ENCODE data around the gene PHOX2A.

The PHOX2A gene

DNA sequence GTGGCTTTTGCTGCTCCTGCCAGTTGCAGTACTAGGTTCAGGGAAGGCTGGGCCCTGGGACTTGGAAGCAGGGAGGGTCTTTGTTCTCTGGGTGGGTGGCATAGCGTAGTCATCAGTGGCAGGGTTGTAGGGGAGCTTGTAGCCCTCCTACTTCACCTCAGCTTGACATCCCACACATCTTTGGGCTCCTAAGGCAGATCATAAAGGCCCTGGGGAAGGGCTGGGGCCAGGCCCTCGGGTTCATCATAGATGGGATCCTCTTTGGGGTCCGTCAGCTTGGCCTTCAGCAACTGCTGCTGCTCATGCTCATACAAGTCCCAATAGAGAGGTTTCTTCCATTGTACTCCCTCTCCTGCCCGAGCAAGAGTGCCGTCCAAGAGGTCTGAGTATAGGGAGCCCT is 6.0 kb upstream of the PHOX2A start:
- no peak for DNase-seq (ENCODE audit: low read depth)

DNA sequence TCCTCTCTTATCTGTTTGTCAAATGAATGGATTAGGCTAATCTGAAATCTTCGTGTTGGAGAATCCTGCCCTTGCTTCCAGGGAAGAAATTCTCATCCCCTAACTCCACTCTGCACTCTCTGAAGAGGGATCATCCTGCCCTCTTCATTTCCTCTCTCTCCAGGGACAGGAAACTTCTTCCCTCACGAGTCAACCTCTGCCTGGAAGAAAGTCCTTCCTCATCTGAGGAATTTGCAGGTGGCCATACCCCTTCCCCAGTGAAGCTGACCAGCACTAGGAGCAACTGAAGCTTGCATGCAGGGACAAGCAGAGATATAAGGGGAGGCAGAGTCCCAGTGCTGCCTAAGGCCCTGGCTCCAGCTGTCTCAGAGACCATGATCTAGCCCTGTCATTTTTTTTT is 3.6 kb upstream of the PHOX2A start:
- DNase-seq (ENCODE audit: low read depth) = no peak

DNA sequence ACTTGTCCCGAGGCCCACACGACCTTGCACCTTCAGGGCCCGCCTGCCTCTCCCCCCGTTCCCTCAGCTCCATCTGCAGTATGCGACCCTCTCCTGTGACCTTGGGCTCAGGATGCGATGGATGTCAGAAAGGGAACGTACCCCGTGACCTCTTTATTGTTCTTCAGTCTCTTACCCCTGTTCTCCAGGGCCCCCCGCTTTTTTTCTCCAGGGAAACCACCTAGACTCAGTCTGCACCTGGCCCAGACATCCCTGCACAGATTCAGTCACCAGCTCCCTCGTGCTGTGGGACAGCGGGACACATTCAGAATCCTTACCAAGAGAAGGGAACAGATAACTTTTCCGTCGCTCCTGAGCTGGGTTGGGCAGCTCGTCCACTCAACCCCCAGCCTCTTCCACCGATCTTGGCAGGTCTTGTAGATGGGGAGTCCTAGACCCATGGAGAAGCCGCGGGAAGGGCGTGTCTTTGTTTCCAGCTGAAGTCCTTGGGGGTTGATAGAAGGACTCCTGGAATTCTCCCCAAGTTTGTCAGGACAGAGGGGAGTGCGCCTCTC is 1.4 kb upstream of the PHOX2A start:
- DNase-seq (ENCODE audit: low read depth) = no peak

DNA sequence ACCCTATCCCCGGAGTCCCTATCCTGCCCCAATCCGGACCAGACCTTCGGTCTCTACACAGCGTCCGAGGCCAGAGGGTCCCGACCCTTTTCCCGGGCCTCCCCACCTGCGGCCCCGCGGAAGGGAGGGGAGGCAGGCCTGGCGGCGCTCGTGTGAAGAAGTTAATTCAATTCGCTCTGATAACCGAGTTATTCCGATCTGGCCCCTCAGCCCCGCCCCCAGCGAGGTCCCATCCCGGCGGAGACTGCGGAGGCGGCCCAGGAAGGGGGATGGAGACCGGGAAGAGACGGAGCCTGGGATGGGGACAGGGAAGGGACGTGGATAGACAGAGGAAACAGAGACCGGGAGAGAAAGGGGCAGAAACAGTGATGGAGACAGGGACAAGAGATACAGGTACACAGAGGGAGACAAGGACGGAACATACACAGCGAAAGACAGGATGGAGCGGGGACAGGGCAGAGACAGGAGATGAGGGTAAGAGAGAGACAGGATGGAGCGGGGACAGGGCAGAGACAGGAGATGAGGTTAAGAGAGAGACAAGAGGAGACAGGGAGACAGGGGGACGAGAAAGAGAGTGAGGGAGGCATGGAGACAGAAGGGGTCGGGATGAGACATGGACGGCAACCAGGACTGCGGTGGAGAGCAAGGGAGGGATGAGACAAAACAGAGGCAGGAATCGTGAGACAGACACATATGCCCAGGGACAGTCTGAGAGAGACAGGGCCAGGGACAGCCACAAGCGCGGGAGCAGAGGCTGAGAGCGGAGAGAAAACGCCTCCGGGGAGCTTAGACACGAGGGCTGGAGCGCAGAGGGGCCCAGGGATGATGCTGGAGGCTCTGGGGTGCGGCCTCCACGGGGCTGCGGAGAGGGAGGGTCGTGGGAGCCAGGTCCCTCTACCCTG is 636 bp upstream of the PHOX2A start:
- no peak for DNase-seq (ENCODE audit: low read depth)

DNA sequence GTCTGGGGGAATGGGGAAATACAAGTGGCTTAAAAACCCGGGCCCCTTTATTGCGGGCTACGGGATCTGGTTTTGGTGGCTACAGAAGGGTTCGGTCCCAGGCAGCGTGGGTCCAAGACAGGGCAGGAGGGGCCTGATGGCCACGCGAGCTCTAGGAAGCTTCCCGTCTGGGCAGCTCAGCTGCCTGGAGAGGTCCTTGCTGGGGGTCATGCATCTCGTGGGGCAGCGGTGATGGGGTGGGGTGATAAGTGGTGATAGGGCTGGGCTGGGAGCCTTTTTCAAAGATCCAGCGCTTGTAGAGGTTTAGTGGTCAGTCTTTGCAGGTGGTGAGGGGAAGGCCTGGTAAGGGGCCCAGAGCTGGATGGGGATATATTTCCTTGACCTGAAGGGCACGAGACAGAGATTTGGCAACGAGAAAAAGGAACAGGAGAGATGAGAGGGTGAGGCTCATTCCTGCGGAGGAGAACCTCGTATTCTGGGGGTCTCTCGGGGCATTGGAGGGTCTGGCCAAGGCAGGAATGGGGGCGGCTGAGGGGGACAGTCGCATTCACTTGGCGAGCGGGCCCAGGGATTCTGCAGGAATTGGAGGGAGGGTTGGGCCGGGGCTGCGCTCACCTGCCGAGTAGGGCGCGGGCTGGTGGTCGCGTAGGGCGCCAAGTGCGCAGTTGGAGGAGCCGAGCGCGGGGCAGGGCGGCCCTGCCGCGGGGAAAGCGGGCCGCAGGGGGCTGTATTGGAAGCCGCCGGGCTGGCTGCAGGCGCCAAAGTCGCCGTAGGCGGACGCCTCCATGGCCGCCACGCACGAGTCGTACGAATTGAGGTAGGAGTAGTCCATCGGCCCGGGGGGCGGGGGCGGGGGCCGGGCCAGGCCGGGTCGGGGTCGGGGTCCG is 560 bp downstream of the PHOX2A start:
- no peak for DNase-seq (ENCODE audit: low read depth)

DNA sequence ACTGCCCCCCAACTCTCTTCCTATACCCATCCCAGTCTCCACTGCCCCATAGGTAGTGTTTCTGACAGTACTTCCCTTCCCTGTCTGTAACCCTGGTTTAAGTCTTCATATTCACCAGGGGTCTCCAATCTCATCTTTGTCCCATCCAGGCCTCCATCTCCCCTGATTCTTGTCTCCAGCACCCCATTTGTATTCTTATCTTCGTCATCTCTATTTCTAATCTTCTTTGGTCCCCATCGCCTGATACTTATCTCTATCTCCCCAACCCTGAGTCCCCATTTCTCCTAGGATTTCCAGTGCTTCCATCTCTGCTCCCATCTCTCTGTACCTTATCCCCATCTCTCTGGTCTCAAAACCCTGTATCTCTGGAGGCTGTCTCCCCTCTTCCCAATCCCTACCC is 1.8 kb downstream of the PHOX2A start:
- no peak for DNase-seq (ENCODE audit: low read depth)

DNA sequence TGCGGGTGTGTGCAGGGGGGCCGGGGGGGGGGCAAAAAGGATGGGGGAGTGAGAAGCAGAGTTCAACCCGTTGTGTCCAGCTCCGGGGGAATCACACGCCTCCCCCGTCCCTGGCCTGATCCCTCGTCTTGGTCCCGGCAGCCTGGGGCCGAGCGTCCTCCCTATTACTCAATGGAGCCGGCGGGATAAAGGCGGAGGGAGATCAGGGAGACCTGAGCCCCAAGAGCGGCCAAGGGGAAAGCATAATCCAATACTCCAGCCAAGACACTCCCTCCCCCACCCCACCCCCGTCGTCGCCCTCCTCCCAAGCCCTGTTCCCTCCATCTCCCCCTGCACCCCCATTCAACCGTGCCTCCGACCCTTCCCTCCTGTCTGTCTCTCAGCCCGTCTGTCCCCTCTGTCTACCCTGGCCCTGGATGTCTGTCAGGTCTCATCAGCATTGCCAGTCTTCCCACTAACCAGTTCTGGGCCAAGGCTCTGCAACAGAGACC is 2.6 kb downstream of the PHOX2A start:
- no peak for DNase-seq (ENCODE audit: low read depth)

DNA sequence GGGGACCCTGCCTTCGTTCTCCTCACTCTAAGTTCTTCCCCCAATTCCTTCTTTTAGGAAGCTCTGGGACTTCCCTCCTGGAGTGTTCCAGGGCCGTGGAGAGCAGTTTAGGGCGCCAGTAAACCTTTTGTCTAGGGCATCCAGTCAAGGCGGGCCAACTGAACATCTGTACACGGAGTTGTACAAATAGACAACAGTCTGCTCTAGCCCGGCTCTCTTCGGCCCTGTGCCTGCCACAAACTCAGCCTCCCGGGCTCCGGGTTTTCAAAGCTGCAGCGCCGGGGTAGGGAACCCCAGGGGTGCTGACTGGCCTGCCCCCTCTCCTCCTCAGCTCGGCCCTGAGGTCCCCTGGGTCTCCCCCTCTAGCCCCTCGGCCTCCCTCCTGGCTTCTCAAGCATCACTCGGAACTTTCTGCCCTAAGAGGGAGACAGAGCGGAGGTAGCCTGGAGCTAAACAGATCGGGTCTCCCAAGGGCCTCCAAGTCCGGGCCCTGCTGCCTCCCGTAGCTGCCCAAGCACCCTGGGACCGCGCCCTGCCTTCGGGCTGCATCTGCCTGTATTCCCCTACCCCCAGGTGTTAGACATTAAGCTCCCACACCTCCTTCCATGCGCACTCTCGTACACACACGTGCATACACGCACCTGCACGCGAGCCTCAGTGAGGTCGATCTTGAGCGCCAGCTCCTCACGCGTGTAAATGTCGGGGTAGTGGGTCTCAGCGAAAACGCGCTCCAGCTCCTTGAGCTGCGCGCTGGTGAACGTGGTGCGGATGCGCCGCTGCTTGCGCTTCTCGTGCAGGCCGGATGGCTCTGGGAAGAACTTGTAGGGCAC is 3.3 kb downstream of the PHOX2A start:
- DNase-seq (ENCODE audit: low read depth) = no peak

DNA sequence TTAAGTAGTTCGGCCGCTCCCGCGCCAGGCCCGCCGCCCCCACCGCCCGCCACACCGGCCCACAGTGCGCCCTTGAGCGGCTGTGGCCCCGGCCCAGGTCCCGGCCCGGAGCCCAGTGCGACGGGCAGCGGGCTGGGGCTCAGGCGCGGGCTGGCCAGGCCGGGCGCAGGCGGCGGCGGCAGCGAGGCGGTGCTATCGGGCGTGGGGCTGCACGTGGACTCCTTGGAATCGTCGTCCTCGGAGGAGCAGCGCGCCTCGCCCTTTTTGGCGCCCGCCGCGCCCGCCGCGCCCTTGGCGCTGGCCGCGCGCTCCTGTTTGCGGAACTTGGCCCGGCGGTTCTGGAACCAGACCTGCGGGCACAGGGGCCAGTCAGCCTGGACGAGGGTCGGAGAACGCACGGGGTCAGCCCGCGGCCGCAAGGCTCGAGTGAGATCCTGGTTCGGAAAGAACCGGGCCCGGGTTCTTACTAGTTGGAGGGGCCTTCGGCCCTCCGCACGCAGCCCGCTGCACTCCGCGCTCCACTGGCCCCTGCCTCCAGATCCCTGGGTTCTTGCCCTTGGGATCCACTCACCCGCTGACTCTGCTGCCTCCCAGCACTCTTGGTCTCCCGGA is 4.0 kb downstream of the PHOX2A start:
- DNase-seq (ENCODE audit: low read depth) = no peak

DNA sequence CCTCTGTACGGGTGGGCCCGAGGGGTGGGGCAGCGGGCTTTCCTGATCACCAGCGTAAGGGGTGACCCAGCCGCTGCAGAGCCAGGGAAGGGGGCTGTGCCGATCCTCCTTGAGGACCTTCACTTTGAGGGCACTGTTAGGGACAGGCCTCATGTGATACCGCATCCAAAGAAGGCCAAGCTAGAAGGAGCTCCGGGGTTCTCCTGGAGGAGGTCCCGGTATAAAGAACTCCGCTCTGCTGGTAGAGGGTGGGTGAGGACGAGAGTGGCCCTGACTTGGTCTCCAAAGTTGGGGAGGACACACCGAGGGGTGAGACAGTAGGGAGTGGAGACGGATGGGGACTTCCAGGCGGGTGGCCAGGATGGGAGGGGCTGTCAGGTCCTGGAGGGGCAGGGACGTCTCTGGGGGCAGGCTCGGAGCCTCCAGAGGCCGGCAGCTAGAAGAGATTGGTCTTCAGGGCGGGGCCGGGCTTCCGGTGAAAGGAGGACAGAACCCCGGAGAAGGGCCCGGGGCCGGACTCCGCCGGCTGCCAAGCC is 4.6 kb downstream of the PHOX2A start:
- DNase-seq (ENCODE audit: low read depth) = no peak

DNA sequence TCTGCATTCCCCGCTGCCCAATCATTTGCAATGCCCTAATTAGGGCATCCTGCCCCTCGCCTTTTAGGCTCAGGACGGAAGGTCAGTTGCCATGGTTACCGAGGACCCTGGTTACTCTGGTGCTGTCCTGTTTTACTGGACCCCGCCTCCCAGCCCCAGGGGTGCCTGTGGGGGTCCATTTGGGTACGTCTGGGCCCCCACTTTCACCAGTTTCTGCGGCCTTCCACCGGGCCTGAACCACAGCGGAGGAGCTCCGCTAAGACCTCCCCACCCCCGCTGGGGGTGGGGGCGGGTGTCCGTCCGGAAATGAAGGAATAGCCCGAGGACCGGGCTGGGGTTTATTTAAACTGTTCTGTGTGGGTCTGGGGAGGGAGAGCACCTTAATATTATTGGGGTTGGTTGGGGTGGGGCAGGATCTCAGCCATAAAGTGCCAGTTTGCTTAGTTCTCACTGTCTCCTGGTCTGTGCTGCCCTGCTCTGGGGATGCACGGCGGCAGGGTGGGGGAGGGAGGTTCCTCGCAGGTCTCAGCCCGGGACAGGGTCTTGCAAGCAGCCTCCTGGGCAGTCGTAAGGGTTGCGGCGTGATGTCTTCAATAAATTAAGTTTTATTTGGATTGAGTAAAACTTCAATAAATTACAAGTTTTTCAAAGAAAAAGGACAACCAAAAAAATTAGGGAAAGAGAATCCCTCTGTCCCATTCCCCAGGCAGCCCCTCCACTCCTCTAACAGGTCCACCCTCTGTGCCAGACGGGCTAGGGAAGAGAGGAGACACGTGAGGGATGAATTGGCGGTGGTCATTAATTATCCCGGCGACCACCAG is 5.3 kb downstream of the PHOX2A start:
- no peak for DNase-seq (ENCODE audit: low read depth)

DNA sequence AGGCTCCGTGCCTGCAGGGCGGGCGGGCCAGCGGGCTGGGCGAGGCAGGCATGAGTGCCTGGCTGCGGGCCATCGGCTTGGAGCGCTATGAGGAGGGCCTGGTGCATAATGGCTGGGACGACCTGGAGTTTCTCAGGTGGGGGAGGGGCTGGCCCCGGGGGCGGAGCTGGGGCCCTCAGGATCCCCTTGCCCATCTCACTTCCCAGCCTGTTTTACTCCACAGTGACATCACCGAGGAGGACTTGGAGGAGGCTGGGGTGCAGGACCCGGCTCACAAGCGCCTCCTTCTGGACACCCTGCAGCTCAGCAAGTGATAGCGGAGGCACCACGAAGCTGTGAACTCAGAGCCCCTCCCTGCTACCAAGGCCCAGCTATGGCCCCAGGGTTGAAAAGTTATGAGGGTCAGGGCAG is 5.9 kb downstream of the PHOX2A start:
- DNase-seq (ENCODE audit: low read depth) = no peak

DNA sequence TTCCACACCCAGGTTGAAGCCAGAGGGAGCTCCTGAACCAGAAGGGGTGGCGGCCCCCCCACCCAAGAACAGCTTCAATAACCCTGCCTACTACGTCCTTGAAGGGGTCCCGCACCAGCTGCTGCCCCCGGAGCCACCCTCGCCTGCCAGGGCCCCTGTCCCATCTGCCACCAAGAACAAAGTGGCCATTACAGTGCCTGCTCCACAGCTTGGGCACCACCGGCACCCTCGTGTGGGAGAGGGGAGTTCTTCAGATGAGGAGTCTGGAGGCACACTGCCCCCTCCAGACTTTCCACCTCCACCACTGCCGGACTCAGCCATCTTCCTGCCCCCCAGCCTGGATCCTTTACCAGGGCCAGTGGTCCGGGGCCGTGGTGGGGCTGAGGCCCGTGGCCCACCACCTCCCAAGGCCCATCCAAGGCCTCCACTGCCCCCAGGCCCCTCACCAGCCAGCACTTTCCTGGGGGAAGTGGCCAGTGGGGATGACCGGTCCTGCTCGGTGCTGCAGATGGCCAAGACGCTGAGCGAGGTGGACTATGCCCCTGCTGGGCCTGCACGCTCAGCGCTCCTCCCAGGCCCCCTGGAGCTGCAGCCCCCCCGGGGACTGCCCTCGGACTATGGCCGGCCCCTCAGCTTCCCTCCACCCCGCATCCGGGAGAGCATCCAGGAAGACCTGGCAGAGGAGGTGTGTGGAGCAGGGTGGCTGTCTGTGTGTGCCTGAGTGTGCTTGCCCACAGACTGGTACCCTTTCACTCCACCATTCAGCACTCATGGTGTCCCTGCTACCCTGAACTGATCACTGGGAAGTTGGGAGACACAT is 6.7 kb downstream of the PHOX2A start:
- DNase-seq (ENCODE audit: low read depth) = no peak

DNA sequence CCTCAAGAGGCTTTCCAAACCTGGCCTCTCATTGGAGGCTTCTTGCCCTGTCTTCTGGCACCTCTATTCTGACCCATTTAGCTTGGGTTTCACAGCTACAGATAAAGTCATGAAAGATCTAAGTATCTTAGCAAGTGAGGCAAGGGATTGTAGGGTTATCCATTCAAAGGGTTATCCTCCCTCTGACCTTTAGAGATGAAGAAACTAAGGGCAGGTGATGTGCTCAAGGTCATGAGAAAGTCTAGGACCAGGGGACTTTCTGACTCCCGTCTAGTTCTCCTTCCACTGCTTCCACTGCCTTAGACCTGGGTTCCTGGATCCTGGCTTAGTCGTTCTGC is 7.2 kb downstream of the PHOX2A start:
- no peak for DNase-seq (ENCODE audit: low read depth)

DNA sequence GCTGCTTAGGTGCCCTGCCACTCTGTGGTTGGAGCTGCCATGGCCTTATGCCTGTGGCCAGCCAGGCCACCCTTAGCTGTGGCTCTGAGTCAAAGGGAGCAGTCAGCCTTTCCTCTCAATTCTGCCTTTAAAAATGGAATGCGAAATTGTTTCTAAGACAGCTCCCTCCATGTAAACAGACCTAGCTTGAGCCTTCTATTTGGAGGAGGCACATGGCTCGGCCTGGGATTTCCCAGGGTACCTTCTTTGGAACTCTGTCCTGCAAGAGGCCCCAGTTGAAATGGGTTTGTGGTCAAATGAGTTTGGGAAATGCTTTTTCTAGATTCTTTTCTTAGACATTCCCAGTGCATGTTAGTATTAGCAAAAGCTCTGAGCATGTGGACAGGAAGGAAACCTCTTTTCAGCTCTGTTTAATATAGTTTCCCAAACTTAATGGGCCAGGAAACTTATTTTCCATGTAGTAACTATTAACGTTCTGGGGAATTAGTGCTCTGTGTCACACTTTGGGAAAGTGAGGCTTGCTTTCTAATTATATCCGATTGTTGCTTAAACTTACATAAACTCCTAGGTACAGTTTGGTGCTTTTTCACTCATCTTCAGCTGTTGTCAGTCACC is 7.8 kb downstream of the PHOX2A start:
- DNase-seq (ENCODE audit: low read depth) = no peak

DNA sequence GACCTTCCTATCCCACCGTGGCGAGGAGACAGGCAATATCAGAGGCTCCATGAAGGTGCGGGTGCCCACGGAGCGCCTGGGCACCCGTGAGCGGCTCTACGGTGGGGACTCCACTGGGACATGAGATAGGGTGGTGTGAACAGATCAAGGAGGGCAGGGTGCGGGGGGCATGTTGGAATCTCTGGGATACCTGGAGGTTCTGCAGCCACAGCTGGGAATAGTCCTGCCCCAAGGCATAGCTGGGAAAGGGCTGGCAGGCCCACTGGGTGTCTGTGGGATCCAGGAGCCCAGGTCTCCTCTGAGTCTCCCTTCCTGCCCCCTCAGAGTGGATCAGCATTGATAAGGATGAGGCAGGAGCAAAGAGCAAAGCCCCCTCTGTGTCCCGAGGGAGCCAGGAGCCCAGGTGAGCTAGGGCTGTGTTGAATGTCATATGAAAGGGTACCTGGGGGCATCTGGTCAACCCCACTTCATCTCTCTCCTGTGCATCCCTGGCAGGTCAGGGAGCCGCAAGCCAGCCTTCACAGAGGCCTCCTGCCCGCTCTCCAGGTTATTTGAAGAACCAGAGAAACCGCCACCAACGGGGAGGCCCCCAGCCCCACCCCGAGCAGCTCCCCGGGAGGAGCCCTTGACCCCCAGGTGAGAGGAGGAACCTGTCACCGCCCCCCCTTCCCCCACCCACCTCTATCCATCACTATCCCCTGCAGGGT is 8.5 kb downstream of the PHOX2A start:
- DNase-seq (ENCODE audit: low read depth) = no peak

DNA sequence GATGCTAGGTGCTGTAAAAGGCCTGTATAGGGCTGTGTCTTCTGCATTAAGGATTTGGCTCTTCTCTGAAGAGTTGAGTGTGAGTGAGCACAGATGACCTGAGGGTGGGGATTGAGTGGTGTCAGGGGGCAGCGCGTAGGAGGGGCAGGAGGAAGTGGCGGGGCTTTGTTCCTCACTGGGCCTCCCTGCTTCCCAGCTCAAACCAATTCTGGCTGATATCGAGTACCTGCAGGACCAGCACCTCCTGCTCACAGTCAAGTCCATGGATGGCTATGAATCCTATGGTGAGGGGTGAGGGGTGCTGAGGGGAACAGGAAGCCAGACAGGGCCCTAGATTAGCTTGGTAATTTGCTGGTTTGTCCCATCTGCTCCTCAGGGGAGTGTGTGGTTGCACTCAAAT is 9.1 kb downstream of the PHOX2A start:
- DNase-seq (ENCODE audit: low read depth) = no peak

DNA sequence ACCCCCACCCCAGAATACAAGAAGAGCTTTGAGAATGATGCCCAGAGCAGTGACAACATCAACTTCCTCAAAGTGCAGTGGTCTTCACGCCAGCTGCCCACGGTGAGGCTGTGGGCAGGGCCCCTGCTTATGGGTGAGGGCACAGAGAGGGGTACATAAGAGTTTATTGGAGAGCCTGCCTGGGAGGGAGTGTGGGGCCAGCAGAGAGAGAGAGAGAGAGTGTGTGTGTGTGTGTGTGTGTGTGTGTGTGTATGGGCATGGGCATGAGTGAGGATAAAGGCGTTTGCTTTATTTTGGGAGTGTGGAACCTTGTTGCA is 9.5 kb downstream of the PHOX2A start:
- no peak for DNase-seq (ENCODE audit: low read depth)
